Glutamatergic neuron (in vitro differentiated cells): Measurements from ENCODE around the gene PINLYP. TPM values are rescaled to one million over a fixed set of nuclear protein-coding genes. Genes with fewer than 3 reads are reported as not detected.
A peak's percentile ranks its signal among the peaks of the same experiment; 100 is the strongest.

Experiments used
- DNase-seq: peaks from one replicate; pipeline ENCODE4 v3.0.0; 2022
- H3K27ac Mint-ChIP-seq: one replicate; pipeline ENCODE4 v1.8.0; 2020; ENCODE audit warnings: mild to moderate bottlenecking, mixed read lengths, inconsistent platforms; ENCODE audit not compliant: unreplicated experiment
- H3K27me3 Mint-ChIP-seq: one replicate; pipeline ENCODE4 v1.8.0; 2020; ENCODE audit warnings: mild to moderate bottlenecking, moderate library complexity, mixed read lengths, inconsistent platforms; ENCODE audit not compliant: unreplicated experiment
- H3K36me3 Mint-ChIP-seq: one replicate; pipeline ENCODE4 v1.8.0; 2020; ENCODE audit warnings: mild to moderate bottlenecking, mixed read lengths, inconsistent platforms; ENCODE audit not compliant: unreplicated experiment
- H3K4me1 Mint-ChIP-seq: one replicate; pipeline ENCODE4 v1.8.0; 2020; ENCODE audit warnings: mild to moderate bottlenecking, low read depth, mixed read lengths, inconsistent platforms; ENCODE audit not compliant: unreplicated experiment
- H3K4me3 Mint-ChIP-seq: one replicate; pipeline ENCODE4 v1.8.0; 2020; ENCODE audit warnings: mild to moderate bottlenecking, mixed read lengths, inconsistent platforms; ENCODE audit not compliant: unreplicated experiment
- H3K9me3 Mint-ChIP-seq: one replicate; pipeline ENCODE4 v1.8.0; 2020; ENCODE audit warnings: mild to moderate bottlenecking, moderate library complexity, mixed read lengths, inconsistent platforms; ENCODE audit not compliant: unreplicated experiment
- CTCF ChIP-seq: fragments of 200-600 bp; sonication (generic); IDR thresholded peaks from one replicate; pipeline ENCODE4 v1.5.0; 2021; ENCODE audit not compliant: partially characterized antibody, unreplicated experiment
- total RNA-seq: library from RNA; stranded (reverse); fragmentation: NEBNext Ultra II Directional; extraction: Animal tissue kit (Norgen Biotek cat#: 25700); gene quantifications from one replicate; pipeline ENCODE4 v1.2.1, GENCODE V29; 2021; ENCODE audit not compliant: unreplicated experiment

PINLYP gene
- total RNA-seq, 1 donor from 2014 or later: 0.96 TPM

GRCh38 chr19:43589277-43589676, 13.7 kb downstream of the PINLYP start:
- Mint-ChIP-seq H3K27ac (peak overlapping the region; percentile 55), H3K27me3 (peaks cover 4% of the 10 kb centered on the region), H3K4me3 (no peak overlapping the region), H3K9me3 (peaks cover 4% of the 10 kb centered on the region), H3K4me1 (peaks cover 11% of the 10 kb centered on the region), H3K36me3 (peaks cover 5% of the 10 kb centered on the region)
- no peak for TF ChIP-seq CTCF
- no peak for DNase-seq

GRCh38 chr19:43589678-43590077, 14.1 kb downstream of the PINLYP start:
- Mint-ChIP-seq H3K4me3 (peak overlapping the region; percentile 52), H3K4me1 (peaks cover 11% of the 10 kb centered on the region), H3K27me3 (peaks cover 2% of the 10 kb centered on the region), H3K9me3 (peaks cover 4% of the 10 kb centered on the region), H3K27ac (peak overlapping the region; percentile 55), H3K36me3 (peaks cover 5% of the 10 kb centered on the region)
- no peak for TF ChIP-seq CTCF
- no peak for DNase-seq

GRCh38 chr19:43591904-43592772, 16.5 kb downstream of the PINLYP start:
- no peak overlapping the region for H3K27ac Mint-ChIP-seq
- no peaks in the 10 kb centered on the region for H3K36me3 Mint-ChIP-seq
- no peak for DNase-seq
- H3K4me1 Mint-ChIP-seq: peaks cover 11% of the 10 kb centered on the region
- H3K4me3 Mint-ChIP-seq: no peak overlapping the region
- peaks cover 13% of the 10 kb centered on the region for H3K9me3 Mint-ChIP-seq
- no peak for TF ChIP-seq CTCF
- peaks cover 9% of the 10 kb centered on the region for H3K27me3 Mint-ChIP-seq

GRCh38 chr19:43592800-43593350, 17.3 kb downstream of the PINLYP start:
- Mint-ChIP-seq H3K27me3 (peaks cover 9% of the 10 kb centered on the region), H3K4me1 (peaks cover 18% of the 10 kb centered on the region), H3K9me3 (peaks cover 13% of the 10 kb centered on the region), H3K4me3 (peak overlapping the region; percentile 97), H3K27ac (peak overlapping the region; percentile 90), H3K36me3 (no peaks in the 10 kb centered on the region)
- DNase-seq: no peak
- no peak for TF ChIP-seq CTCF
